Sigmoid colon (tissue), 4 donors: Measurements from ENCODE around the gene STK4.

Experiments
- CTCF ChIP-seq, 4 experiments: fragments of 450-650 bp in 3 of 4; fragments of 200-600 bp in 1 of 4; IDR thresholded peaks; one replicate each; pipeline ENCODE4 v1.5.1; 2016 to 2019; ENCODE audit warnings: antibody characterized with exemption in 4 of 4, mild to moderate bottlenecking in 3 of 4, moderate library complexity in 2 of 4
- POLR2AphosphoS5 ChIP-seq, 4 donors: sonication (generic); formaldehyde crosslinking; IDR thresholded peaks; one replicate each; pipeline ENCODE4 v1.6.1; 2017; ENCODE audit warnings: antibody characterized with exemption in 4 of 4

DNA sequence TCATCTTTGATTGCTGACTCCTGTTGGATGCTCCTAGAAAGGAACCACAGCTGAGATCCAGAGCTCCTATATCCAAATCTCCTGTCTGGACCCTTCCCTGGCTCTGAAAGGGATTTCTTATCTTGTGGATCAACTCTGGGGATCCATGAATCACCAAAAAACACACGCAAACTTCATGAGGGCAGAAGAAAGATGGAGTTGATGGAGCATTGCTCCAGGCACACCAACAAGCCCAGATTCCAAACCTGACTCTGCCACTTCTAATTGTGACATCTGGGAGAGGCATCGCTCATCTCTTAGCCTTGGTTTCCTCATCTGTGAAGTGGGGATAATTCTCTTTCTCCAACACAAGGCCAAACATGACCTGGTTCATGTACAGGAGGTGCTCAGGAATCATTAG is 127.9 kb downstream of the STK4 start:
- TF ChIP-seq CTCF (IDR thresholded peaks at IDR 0.05) (no peak), POLR2AphosphoS5 (IDR thresholded peaks at IDR 0.05) (no peak)
